Measurements from ENCODE around the gene BCCIP.

Gene BCCIP

GRCh38 chr10:125848371-125848770 is 25.0 kb downstream of the BCCIP start:
- no peak for DNase-seq

- DNase-seq = no peak
Measured at GRCh38 chr10:125848857-125849256, 25.5 kb downstream of the BCCIP start.

- DNase-seq = no peak
Measured at GRCh38 chr10:125849448-125849847, 26.1 kb downstream of the BCCIP start.

- DNase-seq = no peak
Measured at GRCh38 chr10:125850766-125851731, 27.7 kb downstream of the BCCIP start.

- no peak for DNase-seq
Measured at GRCh38 chr10:125852487-125852886, 29.1 kb downstream of the BCCIP start.

- no peak for DNase-seq
Measured at GRCh38 chr10:125857185-125857760, 33.9 kb downstream of the BCCIP start.

- DNase-seq = peak; percentile 33
Measured at GRCh38 chr10:125859128-125859817, 35.9 kb downstream of the BCCIP start.

- DNase-seq = no peak
Measured at GRCh38 chr10:125865120-125865519, 41.8 kb downstream of the BCCIP start.

- DNase-seq = no peak
Measured at GRCh38 chr10:125866421-125867029, 43.2 kb downstream of the BCCIP start.

GRCh38 chr10:125868372-125868975 is 45.1 kb downstream of the BCCIP start:
- peak; percentile 27 for DNase-seq

- DNase-seq = peak; percentile 20
Measured at GRCh38 chr10:125871338-125871737, 48.0 kb downstream of the BCCIP start.

GRCh38 chr10:125878957-125879835 is 55.9 kb downstream of the BCCIP start:
- no peak for DNase-seq

- no peak for DNase-seq
Measured at GRCh38 chr10:125880719-125881118, 57.4 kb downstream of the BCCIP start.

GRCh38 chr10:125881192-125881591 is 57.8 kb downstream of the BCCIP start, which contains the start of gene DHX32:
TSS of gene DHX32 (minus strand) at chr10:125881292. CDS start at chr10:125880824, 468 bp downstream.
- DNase-seq = no peak

GRCh38 chr10:125882596-125882995 is 59.2 kb downstream of the BCCIP start:
- DNase-seq = no peak

GRCh38 chr10:125883211-125883610 is 59.9 kb downstream of the BCCIP start:
- no peak for DNase-seq
